Measurements from ENCODE around the gene TRIM14. TPM values are rescaled to one million over a fixed set of nuclear protein-coding genes. Genes with fewer than 3 reads are reported as not detected.

The TRIM14 gene
- total and polyA plus RNA-seq, 2 donors (not counting 1 experiment from before 2014, with no cell fraction given): 22.5 to 23.9 TPM

- TF ChIP-seq, protein P1, sequence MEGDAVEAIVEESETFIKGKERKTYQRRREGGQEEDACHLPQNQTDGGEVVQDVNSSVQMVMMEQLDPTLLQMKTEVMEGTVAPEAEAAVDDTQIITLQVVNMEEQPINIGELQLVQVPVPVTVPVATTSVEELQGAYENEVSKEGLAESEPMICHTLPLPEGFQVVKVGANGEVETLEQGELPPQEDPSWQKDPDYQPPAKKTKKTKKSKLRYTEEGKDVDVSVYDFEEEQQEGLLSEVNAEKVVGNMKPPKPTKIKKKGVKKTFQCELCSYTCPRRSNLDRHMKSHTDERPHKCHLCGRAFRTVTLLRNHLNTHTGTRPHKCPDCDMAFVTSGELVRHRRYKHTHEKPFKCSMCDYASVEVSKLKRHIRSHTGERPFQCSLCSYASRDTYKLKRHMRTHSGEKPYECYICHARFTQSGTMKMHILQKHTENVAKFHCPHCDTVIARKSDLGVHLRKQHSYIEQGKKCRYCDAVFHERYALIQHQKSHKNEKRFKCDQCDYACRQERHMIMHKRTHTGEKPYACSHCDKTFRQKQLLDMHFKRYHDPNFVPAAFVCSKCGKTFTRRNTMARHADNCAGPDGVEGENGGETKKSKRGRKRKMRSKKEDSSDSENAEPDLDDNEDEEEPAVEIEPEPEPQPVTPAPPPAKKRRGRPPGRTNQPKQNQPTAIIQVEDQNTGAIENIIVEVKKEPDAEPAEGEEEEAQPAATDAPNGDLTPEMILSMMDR (IDR thresholded peaks at IDR 0.05): no peak
- TF ChIP-seq EZH2 (IDR thresholded peaks at IDR 0.05; ENCODE audit: borderline replicate concordance, insufficient read depth, low read depth, low read length, poor library complexity, severe bottlenecking): no peak
- no peaks in the 10 kb centered on the region for H3K27me3 ChIP-seq (replicated peaks in 1 of 4; ENCODE audit: control extremely low read depth in 1 of 4, control insufficient read depth in 3 of 4, insufficient read depth in 4 of 4, low read length in 3 of 4)
- Mint-ChIP-seq H3K9me3 (ENCODE audit: insufficient read depth) (peaks cover 3% of the 10 kb centered on the region), H3K27me3 (no peaks in the 10 kb centered on the region), H3K4me1 (peaks cover 55% of the 10 kb centered on the region), H3K27ac (no peak overlapping the region), H3K4me3 (no peak overlapping the region)
- no peaks in the 10 kb centered on the region for H3K36me3 ChIP-seq (replicated peaks in 1 of 2; ENCODE audit: control extremely low read depth in 1 of 2, control insufficient read depth in 1 of 2, extremely low read depth in 1 of 2, insufficient read depth in 2 of 2, low read length in 1 of 2)
- peaks cover 0 to 18% (median 4%) of the 10 kb centered on the region in 3 donors for H3K9me3 ChIP-seq (ENCODE audit: control extremely low read depth in 1 of 3, control insufficient read depth in 2 of 3, insufficient read depth in 1 of 3, low read length in 2 of 3)
- no peak overlapping the region for H3K27ac ChIP-seq (ENCODE audit: low read length in 2 of 2)
- ATAC-seq (ENCODE audit: low read depth): no peak
- ChIA-PET POLR2A (interaction anchor here (0.6 to 1.1 kb wide), 5 partner anchors 10 to 1632 kb away, joined by 3 to 9 read pairs (median 4); no protein-coding TSS in a partner anchor), CTCF (interaction anchor here (0.7 to 5.0 kb wide), 4 partner anchors 8 to 121 kb away, joined by 3 to 34 read pairs (median 4); partner anchors contain the start of gene TRMO)
- H3K4me3 ChIP-seq (ENCODE audit: control extremely low read depth in 1 of 5, extremely low read depth in 1 of 5, insufficient read depth in 1 of 5, low read depth in 2 of 5, low read length in 4 of 5): no peak overlapping the region
- peaks cover 28% of the 10 kb centered on the region for H3K79me2 ChIP-seq (ENCODE audit: control insufficient read depth, insufficient read depth, low read length)
- no peak overlapping the region for H3K9ac ChIP-seq (ENCODE audit: low read length)
- peaks cover 33 to 50% of the 10 kb centered on the region in 2 donors for H3K4me1 ChIP-seq (ENCODE audit: control insufficient read depth in 2 of 2, insufficient read depth in 2 of 2, low read length in 2 of 2)
- intact Hi-C loops (cut with micrococcal nuclease): no loop called here
- WGBS (ENCODE audit: insufficient coverage): 33% methylated on average over 2 of the region's 5 CpGs
- no peak overlapping the region for H3K4me2 ChIP-seq (replicated peaks; ENCODE audit: low read depth, low read length, poor library complexity, severe bottlenecking)
- no peak overlapping the region for H2AFZ ChIP-seq (ENCODE audit: insufficient read depth, low read depth, low read length, poor library complexity, severe bottlenecking)
- H4K20me1 ChIP-seq (ENCODE audit: control insufficient read depth, insufficient read depth, low read length, poor library complexity, severe bottlenecking): no peaks in the 10 kb centered on the region
- no peak for DNase-seq
Measured at GRCh38 chr9:98043915-98044314, 75.1 kb downstream of the TRIM14 start.

DNA sequence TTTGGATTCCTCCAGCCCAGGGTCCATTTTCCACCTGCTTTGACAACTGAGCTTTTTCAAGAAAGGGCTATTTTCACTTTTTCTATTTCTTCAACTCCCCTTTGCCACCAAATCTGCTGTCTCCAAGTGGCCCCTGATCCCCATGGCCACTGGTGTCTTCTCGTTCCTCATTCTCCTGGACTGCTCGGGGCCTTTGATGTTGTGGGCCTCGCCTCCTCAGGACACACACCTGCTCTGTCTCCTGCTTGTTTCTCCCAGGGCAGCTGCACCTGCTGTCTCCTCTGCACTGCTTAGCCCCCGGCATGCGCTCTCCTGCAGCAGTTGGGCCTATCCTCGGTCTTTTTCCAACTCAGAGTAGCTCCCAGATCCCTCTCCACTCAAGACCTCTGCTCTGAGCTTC is 78.8 kb downstream of the TRIM14 start:
- no peaks in the 10 kb centered on the region for H3K27me3 ChIP-seq (replicated peaks in 1 of 4; ENCODE audit: control extremely low read depth in 1 of 4, control insufficient read depth in 3 of 4, insufficient read depth in 4 of 4, low read length in 3 of 4)
- POLR2A ChIA-PET: no interaction called here
- no peak overlapping the region for H3K4me3 ChIP-seq (ENCODE audit: control extremely low read depth in 1 of 5, extremely low read depth in 1 of 5, insufficient read depth in 1 of 5, low read depth in 2 of 5, low read length in 4 of 5)
- Mint-ChIP-seq H3K27me3 (no peaks in the 10 kb centered on the region), H3K9me3 (ENCODE audit: insufficient read depth) (peaks cover 3% of the 10 kb centered on the region), H3K4me1 (peaks cover 39% of the 10 kb centered on the region), H3K4me3 (peak overlapping the region; percentile 85), H3K27ac (peak overlapping the region; percentile 52)
- H2AFZ ChIP-seq (ENCODE audit: insufficient read depth, low read depth, low read length, poor library complexity, severe bottlenecking): no peak overlapping the region
- CTCF ChIA-PET: interaction anchor here (0.8 to 2.4 kb wide), 4 partner anchors 8 to 118 kb away, joined by 3 to 19 read pairs (median 4); partner anchors contain the start of gene TRMO
- H4K20me1 ChIP-seq (ENCODE audit: control insufficient read depth, insufficient read depth, low read length, poor library complexity, severe bottlenecking): no peaks in the 10 kb centered on the region
- peaks cover 0 to 14% (median 0%) of the 10 kb centered on the region in 3 donors for H3K9me3 ChIP-seq (ENCODE audit: control extremely low read depth in 1 of 3, control insufficient read depth in 2 of 3, insufficient read depth in 1 of 3, low read length in 2 of 3)
- WGBS (ENCODE audit: insufficient coverage): 87% methylated on average over 6 of the region's 6 CpGs
- intact Hi-C loops (cut with micrococcal nuclease): no loop called here
- TF ChIP-seq, protein P1 (IDR thresholded peaks at IDR 0.05): no peak
- no peak for TF ChIP-seq EZH2 (IDR thresholded peaks at IDR 0.05; ENCODE audit: borderline replicate concordance, insufficient read depth, low read depth, low read length, poor library complexity, severe bottlenecking)
- no peaks in the 10 kb centered on the region for H3K36me3 ChIP-seq (replicated peaks in 1 of 2; ENCODE audit: control extremely low read depth in 1 of 2, control insufficient read depth in 1 of 2, extremely low read depth in 1 of 2, insufficient read depth in 2 of 2, low read length in 1 of 2)
- DNase-seq: no peak
- H3K9ac ChIP-seq (ENCODE audit: low read length): no peak overlapping the region
- H3K4me2 ChIP-seq (replicated peaks; ENCODE audit: low read depth, low read length, poor library complexity, severe bottlenecking): peak overlapping the region; percentile 38
- H3K4me1 ChIP-seq (ENCODE audit: control insufficient read depth in 2 of 2, insufficient read depth in 2 of 2, low read length in 2 of 2): peaks cover 22 to 42% of the 10 kb centered on the region in 2 donors
- H3K27ac ChIP-seq (ENCODE audit: low read length in 2 of 2): no peak overlapping the region
- H3K79me2 ChIP-seq (ENCODE audit: control insufficient read depth, insufficient read depth, low read length): peaks cover 10% of the 10 kb centered on the region
- no peak for ATAC-seq (ENCODE audit: low read depth)

Measured in B cell (primary cell).